ENCODE data around the gene IFNGR1.
A peak's percentile ranks its signal among the peaks of the same experiment; 100 is the strongest.

IFNGR1 gene

DNA sequence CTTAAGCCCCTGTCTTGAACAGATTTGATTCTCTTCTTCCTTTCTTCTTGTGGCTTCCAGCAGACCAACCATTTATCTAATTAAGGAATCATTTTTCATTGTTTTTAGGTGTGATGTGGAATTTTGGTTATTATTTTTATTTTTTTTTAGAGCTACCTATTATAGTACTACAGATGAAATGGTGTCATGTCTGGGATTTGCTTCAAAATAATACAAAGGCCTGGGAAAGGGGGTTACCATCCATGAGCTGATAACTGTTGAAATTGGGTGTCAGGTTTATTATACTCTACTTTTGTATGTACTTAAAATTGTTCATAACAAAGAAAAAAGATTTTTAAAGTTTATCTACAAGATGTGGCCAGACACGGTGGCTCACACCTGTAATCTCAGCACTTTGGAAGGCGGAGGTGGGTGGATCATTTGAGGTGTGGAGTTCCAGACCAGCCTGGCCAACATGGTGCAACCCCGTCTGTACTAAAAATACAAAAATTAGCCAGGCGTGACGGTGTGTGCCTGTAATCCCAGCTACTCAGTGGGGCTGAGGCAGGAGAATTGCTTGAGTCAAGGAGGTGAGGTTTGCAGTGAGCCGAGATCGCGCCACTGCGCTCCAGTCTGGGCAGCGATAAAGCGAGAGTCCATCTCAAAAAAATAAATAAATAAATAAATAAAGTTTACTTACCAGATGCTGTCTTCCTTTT, 46.3 kb downstream of the IFNGR1 start:
- DNase-seq: no peak

DNA sequence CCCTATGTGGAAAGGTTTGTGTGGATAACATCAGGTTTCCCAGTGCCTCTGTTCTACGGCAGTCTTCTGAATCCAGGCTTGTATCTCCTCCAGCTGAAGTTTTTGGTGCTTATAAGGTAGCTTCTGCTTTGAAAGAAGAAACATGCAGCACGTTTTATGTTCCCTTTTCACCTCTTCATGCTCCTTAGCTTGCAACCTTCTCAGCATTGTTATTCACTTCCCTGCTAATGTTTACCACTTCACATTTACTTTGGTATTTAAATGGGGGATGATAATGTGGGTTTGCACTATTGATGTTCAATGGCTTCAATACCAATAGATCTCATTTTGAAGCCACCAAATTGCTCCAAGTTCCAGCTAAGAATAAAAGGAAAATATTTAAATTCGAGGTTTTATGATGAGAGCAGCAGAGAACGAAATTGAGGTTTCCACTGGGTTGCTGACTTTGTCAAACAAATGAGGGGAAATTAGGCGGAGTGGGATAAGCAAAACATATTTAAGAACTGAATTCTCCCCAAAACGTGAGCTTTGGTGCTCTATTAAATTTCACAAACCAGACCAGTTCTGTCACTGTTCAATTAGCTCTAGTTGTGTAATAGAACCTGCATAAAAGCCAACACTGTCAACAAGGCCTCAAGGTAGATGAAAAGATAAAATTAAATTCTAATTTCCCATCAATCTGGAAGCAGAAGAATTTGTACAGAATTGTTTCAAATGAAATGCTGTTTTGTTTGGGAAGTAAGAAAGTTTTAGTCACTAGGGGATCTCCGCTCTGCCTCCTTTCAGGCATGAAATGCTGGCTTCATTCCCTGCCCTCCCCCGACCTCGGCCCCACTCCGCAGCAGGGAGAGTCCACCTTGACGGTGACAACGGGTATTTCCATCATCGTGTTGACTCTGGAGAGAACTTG, 47.1 kb downstream of the IFNGR1 start:
- no peak for DNase-seq

DNA sequence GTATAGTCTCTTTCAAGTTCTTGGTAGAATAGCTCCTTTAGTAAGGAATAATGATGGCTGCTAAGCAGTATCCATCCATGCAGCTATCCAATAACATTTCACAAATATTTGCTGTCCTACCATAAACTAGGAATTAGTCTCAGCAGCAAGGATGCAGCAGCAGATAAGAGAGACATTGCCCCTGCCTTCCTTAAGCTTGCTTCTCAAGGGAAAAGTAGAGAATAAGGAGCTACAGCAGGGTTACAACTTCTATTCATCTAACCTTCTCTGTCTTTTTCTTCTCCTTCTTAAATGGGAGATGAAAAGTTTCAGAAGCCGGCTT, 48.2 kb downstream of the IFNGR1 start:
- DNase-seq: no peak

DNA sequence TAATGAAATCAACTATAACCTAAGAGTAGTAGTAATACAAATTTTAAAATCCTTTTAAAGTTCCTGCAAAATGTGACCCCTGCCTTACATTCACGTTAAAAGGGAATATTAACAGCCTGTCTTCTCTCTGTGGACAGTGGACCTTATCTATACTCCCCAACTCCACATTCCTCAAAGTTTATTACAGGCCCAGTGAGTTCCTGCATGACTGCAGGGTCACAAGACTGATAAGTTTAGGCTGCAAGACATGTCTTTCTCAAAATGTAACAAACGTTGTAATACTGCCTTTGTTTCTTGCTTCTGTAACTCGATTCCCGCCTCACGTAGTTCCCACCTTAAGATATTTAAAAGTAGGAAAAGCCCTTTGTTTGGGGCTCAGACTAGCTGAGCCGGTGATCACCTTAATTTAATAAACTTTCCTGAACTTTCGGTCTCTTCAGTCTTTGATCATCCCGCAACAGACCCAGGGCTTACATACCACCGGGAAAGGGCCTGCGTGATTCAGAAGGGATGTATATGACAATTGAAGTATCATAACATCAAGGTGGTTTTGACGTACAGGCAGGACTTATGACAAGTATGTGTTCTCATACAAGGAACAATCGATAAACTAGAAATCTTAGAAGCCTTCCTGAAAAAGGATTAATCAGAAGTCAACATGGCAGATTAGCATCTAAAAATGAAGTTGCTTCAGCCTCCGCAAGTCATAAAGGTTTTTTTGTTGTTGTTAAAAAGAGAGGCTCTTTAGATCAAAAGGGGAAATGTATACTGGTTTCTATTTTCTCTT, 48.7 kb downstream of the IFNGR1 start:
- DNase-seq: no peak

DNA sequence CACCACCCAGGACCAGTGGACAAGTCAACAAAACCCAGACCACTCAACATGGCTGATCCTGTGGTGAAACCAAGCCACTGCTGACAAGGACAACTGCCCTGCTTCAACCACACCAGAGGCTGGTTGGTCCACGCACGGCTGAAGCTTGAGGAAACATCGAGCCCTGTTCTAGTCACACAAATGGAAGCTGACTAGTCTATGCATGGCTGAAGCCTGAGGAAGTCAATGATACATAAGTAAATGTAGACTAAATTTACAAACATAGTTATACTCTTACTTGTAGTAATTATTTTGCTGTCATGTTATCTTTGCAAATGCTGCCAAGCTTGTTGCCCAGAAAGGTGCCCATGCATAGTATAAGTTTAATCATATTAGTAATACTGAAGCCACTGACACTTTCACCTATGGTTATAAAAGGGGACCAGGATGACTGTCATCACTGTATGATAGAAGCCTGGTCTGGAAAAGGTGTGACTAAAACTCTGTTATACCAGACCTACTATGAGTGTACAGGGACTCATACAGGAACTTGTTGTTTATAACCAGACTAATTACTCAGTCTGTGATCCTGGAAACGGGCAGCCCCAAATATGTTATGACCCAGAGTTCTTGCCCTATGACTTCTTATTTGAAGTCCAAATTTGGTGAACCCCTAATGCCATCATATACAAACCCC, 51.3 kb downstream of the IFNGR1 start:
- no peak for DNase-seq

DNA sequence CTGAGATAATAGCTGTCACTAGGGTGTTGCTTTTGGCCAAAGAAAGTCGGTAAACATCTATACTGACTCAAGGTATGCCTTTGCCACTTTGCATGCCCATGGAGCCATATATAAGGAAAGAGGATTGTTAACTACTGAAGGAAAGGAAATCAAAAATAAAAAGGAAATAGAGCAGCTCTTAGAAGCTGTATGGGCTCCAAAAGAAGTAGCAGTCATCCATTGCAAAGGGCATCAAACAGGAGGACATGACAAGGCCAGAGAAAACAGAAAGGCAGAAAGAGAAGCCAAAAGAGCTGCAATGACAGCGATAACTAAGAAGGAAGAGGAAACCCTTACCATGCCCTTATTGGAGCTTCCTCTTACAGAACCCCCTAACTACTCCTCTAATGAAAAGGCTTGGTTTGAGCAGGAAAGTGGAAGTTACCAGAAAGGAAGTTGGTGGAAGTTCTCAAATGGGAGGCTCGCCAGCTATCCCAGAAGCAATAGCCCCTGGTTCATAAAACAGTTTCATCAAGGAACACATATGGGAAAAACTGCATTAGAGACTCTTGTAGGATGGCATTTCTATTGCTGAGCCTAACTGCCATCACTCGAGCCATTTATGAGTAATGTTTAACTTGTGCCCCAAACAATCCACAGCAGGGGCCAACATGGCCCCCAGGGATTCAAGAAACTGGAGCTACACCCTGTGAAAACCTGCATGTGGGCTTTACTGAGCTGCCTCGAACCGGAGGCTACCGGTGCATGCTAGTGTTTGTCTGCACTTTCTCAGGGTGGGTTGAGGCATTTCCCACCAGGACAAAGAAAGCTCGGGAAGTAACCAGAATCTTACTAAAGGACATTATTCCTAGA, 52.7 kb downstream of the IFNGR1 start:
- DNase-seq: no peak

DNA sequence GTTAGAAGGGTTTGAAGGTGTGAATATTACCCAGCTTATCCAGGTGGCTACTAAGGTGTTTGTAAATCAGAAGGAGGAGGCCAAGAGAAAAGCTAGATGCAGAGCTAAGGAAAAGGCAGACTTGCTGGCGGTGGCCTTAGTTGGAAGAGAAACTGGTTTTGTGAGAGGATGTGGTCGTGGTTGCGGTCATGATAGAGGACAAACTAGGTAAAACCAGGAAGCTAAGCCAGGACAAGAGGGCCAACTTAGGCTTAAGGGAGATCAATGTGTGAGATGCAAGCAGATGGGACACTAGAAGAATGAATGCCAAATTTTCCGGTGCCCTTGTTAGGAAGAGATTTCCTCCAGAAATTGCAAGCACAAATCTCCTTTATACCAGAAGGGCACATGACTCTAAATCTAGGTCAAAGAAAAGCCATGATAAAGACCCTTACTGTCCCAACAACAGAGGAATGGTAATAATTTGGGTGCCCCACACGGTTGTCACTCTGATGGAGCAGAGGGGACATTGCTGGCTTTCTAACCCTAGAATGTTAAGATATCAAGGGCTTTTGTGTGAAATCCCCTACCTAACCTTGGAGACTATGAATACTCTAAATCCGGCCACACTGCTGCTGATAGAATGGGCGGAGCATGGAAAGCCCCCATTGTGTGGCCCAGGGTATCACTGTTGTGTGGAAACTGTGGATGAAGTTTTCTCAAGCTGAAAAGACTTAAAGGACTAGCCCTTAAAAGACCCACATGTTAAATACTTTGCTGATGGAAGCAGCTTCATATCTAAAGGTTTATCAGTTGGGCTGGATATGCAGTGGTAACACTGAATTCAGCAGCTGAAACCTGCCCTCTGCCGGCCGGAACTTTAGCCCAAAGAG, 53.6 kb downstream of the IFNGR1 start:
- peak; percentile 43 for DNase-seq

DNA sequence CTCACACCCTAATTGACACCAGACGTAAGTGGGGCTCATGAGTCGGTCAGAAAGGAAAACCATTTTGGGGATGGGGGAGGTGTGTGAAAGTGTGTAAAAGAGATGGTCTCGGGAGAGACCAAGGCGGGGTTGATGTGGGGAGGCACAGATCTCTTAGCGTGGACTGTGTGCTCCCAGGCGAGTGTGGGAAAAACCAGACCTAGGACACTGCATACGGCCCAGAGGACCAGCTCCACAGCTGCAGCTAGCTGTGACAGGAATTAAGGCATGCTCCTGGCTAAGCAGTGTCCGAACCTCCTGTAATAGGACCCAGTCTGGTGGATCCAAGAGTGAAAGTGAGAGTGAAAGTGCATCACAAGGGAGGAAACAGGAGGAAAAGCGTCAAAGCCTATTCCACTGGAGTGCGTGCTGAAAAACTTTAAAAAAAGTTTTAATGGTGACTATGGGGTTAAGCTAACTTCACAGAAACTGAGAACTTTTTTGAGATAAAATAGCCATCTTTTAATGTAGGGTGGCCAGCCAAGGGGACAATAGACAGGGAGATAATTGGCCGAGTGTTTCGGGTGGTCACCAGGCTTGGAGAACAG, 55.4 kb downstream of the IFNGR1 start:
- DNase-seq: no peak

DNA sequence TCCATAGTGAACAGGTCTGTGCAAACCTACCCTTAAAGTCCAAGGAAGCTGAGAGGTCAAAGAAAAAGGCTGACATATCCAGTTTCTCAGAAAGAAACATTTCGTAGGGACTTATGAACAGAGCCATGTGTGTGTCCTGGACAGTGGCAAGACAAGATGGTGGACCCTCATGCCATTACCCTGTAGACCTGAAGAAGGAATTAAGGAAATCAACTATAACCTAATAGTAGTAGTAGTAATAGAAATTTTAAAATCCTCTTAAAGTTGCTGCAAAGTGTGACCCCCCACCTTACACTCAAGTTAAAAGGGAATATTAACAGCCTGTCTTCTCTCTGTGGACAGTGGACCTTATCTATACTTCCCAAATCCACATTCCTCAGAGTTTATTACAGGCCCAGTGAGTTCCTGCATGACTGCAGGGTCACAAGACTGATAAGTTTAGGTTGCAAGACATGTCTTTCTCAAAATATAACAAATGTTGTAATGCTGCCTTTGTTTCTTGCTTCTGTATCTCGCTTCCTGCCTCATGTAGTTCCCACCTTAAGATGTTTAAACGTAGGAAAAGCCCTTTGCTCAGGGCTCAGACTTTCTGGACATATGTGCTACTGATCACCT, 56.4 kb downstream of the IFNGR1 start:
- DNase-seq: no peak

DNA sequence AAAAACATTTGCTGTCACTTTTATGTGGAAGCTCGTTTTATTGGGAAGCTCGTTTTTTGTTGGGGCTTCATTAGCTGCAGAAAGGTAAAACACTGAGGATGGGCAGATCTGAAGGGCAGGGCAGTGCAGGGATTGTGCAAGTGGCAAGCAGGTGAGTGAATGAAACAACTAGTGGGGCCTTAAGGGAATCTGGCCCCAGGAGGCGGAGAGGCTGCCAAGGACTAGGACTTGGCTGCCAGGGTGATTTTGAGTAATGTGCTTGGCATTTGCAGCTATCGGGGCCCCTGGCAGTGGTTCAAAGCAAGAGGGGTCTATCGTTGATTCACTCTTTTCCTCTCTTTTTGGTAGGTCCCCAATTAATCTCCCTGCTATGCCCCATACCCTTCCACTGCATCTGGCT, 57.2 kb downstream of the IFNGR1 start:
- no peak for DNase-seq

DNA sequence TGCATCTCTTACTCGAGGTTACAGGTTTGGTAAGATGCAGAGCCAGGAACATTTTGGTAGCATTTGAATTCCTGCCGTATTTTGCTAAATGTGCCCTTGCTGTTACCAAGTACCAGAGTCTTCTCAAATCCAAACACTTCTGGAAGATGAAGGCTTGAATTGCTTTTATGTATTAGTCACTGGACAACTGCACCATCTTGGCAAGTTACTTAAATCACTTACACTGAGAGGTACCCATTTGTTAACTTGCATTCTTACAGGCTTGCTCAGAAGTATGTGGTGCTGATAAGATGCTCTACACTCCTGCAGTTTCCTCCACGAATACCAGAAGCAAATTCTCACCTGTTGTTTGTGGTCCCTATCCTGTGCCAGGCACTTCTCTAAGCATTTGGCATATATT, 58.4 kb downstream of the IFNGR1 start:
- no peak for DNase-seq

DNA sequence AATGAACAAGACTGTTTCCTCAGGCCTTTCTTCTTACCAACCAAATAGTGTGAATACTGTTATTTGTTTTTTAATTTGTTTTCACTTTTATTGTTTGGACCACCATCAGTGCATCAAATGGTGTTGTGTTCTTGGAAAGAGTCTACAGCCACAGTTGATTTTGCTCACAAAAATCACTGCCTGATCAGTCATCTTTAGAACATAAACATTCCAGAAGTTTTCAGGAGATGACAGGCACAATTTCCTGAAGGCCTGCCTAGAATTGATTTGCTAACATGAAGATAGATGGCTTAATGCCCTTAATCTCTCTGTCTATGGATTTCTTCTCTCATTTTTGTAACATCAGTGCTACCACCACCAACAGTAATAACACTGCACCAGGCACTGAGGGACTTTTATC, 59.3 kb downstream of the IFNGR1 start:
- no peak for DNase-seq

DNA sequence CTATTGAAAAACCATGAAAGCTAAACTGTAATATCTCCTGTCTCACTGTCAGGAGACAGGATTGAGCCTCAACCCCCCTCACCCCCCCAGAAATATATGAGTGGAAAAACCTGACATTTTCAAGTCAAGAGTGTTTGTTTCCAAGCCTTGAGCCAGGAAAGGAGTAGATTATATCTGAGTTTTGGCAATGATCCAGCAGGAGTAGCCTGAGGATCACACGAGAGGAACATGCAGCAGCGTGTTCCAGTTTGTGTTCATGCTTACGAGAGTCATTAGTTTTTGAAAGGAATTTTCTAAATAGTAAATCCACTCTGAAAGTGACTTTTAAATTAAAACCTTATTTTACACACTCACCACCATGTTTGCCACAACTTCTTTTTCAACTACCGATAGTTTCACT, 61.6 kb downstream of the IFNGR1 start:
- DNase-seq: no peak

DNA sequence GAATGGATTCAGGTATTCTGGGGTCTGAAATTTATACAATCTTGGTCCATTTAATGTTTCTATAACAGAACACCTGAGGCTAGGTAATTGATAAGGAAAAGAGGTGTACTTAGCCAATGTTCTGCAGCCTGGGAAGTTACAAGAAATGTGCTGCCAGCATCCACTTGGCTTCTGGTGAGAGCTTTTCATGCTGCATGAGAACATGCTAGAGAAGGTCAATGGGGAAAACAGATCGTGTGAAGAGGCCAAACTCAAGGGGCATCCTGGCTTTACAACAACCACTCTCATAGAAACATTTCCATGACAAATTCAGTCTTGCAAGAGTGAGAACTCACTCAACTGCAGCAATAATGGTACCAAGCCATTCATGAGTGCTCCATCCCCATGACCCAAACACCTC, 62.5 kb downstream of the IFNGR1 start:
- DNase-seq: no peak

DNA sequence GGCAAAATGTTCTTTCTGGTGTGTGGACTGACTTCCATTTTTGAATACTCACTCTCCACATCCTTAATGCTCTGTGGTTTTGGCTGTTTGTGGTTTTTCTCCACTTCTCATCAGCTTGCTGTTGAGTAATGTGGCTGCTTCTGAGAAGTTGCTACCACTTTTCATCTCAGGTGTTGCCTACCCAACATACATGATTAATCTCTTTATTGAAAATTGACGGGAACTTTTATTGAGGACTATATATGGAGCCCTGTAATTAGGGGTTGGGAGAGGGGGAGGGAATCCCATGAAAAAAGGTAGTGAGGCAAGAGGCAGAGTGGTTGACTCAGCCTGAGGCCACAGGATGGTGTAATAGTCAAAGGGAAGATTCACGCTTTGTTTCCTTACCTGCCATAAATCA, 63.4 kb downstream of the IFNGR1 start:
- DNase-seq: peak; percentile 67

DNA sequence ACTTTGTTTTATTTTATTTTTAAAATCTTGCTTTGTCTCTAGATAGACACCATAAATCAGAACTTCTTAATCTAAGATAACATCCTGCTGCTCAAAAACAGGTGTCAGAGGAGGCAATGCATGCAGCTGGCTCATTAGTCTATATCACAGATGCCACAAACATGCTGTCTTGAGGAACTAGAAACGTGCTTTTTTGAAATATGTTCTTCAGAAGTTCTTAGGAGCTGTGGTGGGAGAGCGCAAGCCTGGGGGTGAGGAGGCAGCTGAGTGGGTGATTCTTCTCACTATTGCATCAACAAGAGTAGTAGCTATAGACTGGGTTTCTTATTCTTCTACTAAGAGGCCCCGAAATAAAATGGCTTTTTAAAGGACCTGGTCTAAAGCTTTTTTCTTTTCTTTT, 69.1 kb downstream of the IFNGR1 start:
- no peak for DNase-seq

DNA sequence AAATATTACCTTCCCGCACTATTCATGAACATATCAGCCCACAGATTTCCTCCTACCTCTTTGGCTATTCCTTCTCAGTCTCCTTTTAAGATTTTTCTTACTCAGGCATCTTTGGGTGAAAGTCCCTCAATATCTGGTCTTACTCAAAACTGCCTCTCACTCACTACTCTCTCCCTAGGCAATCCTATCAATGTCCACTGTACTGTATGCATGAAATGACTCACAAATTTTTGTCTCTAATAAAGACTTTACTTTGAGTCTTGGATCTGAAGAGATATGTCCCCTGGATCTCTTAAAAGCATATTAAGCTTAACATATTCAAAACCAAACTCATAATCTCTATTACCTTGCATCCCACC, 70.2 kb downstream of the IFNGR1 start:
- no peak for DNase-seq

DNA sequence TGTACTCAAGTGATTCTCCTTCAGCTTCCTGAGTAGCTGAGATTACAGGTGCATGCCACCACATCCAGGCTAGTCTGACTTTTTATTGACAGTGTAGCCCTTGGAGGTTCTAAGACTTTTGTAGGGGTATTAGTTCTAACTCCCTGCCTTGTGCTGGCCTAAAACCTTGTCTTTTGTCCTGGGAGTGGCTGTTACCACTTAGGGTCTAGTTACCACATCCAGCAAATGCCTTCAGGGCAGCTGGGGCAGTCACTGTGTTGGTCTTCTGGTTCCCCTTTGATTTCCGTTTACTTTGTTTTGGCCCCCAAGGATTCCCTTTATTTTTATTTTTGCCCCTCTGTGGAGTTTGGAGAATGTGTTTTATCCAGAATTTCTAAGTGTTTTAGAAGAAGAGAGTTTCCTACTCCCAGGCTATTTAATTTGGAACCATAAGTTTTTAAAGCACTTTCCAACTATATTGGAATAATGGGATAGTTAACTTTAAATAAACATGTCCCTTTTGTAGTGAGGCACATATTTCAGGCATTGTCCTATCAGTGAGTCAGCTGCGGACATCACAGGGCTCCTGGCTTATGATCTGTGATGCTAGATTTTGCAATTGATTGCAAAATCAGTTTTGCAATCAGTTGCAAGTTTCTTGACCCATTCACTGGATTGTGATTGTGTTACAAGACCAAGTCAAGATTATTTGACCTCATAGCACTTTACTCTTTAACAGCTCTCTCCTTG, 70.7 kb downstream of the IFNGR1 start:
- peak; percentile 7 for DNase-seq

Measured in CD4-positive, alpha-beta T cell treated with Interleukin-21 for 1 hour (primary cell).